GM18873 (cell line): Measurements from ENCODE around the gene STRN.
"Not testable (repeated sequence)": the region's sequence is repeated elsewhere in the genome, so short reads cannot be mapped to it uniquely, and the experiment has no call there.

Experiments
- ATAC-seq: cut with Tn5 transposase; IDR thresholded peaks from one replicate; pipeline ENCODE4 v1.9.1; 2021; ENCODE audit warnings: mild to moderate bottlenecking, moderate library complexity, moderate number of reproducible peaks; ENCODE audit not compliant: unreplicated experiment, low FRiP score

STRN gene

GRCh38 chr2:36965206-36965605 is 1.1 kb downstream of the STRN start:
- ATAC-seq: no peak

GRCh38 chr2:36964496-36965058 is 1.8 kb downstream of the STRN start:
- ATAC-seq: no peak

- no peak for ATAC-seq
These were observed 2.6 kb downstream of the STRN start for GRCh38 chr2:36963734-36964133.

GRCh38 chr2:36963106-36963505 is 3.2 kb downstream of the STRN start:
- ATAC-seq: no peak

DNA sequence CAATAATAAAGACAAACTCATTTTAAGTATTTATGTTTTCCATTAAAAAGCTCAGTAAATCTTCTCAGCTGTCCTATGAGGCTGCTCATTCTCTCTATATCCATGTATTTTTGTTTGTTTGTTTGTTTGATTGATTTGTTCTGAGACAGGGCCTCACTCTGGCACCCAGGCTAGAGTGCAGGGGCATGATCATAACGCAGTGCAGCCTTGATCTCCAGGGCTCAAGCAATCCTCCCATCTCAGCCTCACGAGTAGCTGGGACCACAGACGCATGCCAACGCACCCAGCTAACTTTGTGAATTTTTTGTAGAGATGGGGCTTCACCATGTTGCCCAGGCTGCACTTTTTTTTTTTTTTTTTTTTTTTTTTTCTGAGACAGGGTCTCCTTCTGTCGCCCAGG is 5.6 kb downstream of the STRN start:
- ATAC-seq: no peak

GRCh38 chr2:36960005-36960675 is 6.2 kb downstream of the STRN start:
- ATAC-seq: no peak

- no peak for ATAC-seq
These were observed 11.2 kb downstream of the STRN start for GRCh38 chr2:36954977-36955607.

- no peak for ATAC-seq
These were observed 13.6 kb downstream of the STRN start for GRCh38 chr2:36952748-36953197.

DNA sequence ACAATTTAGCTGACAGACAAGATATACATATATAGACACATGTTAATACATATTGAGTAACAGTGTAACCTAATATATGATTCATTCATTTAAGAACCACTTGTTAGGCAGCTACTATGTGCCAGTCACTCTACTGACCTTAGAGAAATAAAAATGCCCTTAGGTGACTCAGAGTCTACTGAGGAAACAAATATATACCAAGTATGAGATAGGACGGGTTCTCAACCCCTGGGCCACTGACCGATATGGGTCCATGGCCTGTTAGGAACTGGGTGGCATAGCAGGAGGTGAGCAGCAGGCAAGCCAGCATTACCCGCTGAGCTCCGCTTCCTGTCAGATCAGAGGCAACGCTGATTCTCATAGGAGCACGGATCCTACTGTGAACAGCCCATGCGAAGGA is 14.8 kb downstream of the STRN start:
- no peak for ATAC-seq

DNA sequence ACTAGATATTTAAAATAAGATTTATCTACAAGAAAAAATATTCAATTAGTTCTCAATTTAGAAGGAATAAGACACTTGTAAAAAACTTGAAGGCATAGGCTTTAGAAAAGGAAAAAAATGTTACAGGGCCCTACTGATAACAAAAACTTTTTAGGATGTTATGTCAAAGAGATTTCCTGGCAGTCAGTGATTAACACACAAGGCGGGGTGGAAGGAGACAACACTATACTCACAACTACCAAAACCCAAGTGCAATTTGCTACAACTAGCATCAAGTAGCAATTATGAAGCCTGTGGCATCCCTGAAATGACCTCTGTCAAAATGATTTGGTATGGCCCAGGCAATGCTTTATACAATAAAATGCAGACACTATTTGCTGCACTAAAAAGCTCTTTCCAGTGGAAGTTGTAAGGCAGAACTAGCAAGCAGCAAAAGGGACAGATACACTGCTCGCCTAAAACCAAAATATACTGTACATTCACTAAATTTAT is 15.3 kb downstream of the STRN start:
- no peak for ATAC-seq

DNA sequence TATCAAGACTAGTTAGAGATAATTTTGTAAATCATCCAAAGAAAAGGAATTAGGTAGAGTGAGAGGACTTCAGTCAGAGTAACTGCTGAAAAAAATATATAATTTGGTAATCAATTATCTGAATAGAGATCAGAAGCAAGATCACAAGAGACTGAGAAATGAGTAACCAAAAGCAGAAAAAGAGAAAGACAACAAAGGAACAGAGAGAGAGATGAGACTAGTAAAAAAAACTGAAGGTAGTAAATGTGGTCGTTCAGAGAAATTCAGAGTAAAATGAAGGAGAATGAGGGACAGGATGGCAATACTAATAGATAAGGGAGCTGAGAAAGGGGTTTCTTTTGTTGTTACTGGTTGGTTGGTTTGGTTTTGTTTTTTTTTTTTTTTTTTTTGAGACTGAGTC is 16.5 kb downstream of the STRN start:
- no peak for ATAC-seq

DNA sequence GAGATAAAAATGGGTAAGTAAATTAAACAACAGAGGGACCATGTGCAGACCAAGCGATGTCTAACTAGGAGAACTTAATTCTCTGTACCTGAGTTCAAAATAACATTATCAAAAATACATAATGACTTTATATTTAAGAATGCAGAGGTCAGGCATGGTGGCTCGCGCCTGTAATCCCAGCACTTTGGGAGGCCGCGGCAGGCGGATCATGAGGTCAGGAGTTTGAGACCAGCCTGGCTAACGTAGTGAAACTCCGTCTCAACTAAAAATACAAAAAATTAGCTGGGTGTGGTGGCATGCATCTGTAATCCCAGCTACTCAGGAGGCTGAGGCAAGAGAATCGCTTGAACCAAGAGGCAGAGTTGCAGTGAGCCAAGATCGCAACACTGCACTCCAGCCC is 21.1 kb downstream of the STRN start:
- not testable (repeated sequence) for ATAC-seq

DNA sequence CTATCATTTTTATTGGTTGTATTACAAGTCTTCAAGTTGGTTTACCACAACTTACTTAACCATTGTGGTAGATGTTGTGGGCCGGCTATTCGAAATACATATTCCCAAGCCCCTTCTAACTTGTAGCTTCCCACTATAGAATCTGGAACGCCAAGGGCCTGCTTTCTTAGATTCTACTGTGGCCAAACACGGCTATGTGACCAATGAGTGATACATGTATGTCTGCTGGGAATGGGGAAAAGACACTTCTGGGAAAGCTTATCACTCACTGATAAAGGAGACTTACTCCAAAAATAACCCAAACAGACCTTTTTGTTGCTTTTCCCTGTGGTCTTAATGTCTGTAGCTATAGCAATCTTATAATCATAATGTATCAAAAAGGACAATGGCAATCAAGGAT is 24.5 kb downstream of the STRN start:
- ATAC-seq: no peak

DNA sequence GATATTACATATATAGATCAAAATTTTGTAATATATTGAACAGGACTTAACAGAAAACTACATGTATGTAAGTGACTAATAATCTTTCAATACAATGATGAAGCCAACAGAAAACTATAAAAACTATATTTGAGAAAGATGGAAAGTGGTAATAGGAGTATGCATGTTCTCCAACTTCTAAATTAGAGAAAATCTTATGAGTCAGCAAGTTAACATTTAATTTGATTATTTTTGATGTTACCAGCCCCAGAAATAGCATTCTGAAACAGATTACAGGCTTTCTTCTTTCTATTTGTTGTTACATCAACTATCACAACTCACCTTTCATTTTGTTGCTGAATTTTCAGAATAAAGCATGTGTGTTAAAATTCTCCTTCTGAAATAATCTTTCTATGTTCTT is 29.8 kb downstream of the STRN start:
- ATAC-seq: not testable (repeated sequence)

GRCh38 chr2:36931688-36932087 is 34.6 kb downstream of the STRN start:
- not testable (repeated sequence) for ATAC-seq

- ATAC-seq: not testable (repeated sequence)
These were observed 35.4 kb downstream of the STRN start for GRCh38 chr2:36930787-36931410.

DNA sequence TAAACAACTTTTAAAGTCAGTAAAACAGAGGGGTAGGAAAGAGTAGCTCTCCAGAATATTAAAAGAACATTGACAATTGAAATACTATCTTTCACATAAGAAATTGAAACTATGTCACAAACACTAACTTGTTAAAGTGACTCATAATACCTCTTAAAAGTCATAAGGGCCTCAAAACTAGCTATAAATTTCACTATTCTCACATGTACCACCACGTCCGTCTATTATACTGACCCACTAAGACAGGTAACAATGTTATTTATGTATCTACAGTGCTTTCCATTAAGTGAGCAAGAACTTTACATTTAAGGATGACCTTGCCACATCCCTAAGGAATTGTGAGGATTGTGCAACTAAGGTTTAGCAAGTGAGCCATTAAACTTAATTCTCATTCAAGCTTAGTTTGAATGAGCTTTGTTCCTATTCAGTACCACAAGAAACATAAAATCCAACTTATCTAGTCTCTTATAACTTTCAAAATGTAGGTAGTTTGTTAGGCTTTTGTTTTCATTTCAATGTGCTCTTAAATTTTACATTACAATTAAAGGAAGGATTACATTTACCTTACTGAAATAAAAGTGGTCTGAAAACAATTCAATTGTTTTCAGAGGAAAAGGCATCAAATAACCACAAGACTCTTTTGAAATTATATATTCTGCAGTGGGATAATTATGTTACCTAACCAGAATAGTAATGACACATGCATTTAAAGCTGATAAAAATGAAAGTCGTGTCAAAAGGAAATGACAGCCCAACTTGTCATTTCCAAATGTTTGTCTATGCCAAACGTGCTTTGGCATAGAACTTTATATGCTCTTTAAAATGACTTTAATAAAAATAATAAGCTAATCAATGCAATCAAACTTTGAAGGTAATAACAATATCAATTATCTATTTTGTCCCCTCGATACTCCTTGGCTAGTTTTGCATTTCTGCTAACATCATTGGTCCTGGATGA is 39.9 kb downstream of the STRN start:
- not testable (repeated sequence) for ATAC-seq

GRCh38 chr2:36922629-36923028 is 43.7 kb downstream of the STRN start:
- not testable (repeated sequence) for ATAC-seq

GRCh38 chr2:36921984-36922383 is 44.4 kb downstream of the STRN start:
- no peak for ATAC-seq
